Measurements from ENCODE around the gene MAGI1.

MAGI1 gene

DNA sequence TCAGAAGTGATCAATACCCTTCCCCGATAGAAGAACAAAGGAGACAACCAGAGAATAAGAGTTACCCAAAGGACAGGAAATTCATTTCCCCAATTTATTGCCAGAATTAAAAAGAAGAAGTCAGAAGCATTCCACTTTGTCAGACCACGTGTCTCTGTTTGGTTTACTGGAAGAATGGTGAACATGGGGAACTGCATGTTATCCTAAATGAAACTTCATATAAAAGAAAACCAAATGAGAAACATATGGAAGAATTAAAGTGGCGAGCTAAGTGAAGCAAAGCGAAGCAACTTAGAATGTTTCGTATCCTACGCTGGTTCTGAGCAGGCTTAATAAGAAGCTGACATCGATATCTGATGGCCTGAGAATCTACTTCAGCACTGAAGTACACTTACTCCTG is 190.7 kb downstream of the MAGI1 start:
- TF ChIP-seq, protein P1, sequence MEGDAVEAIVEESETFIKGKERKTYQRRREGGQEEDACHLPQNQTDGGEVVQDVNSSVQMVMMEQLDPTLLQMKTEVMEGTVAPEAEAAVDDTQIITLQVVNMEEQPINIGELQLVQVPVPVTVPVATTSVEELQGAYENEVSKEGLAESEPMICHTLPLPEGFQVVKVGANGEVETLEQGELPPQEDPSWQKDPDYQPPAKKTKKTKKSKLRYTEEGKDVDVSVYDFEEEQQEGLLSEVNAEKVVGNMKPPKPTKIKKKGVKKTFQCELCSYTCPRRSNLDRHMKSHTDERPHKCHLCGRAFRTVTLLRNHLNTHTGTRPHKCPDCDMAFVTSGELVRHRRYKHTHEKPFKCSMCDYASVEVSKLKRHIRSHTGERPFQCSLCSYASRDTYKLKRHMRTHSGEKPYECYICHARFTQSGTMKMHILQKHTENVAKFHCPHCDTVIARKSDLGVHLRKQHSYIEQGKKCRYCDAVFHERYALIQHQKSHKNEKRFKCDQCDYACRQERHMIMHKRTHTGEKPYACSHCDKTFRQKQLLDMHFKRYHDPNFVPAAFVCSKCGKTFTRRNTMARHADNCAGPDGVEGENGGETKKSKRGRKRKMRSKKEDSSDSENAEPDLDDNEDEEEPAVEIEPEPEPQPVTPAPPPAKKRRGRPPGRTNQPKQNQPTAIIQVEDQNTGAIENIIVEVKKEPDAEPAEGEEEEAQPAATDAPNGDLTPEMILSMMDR (IDR thresholded peaks at IDR 0.05) = no peak
- no peak overlapping the region for H3K4me3 ChIP-seq (ENCODE audit: low read depth in 1 of 2, low read length in 1 of 2)
- no peaks in the 10 kb centered on the region for H3K27me3 ChIP-seq
- no peaks in the 10 kb centered on the region for H3K9me3 ChIP-seq
- H3K36me3 ChIP-seq = no peaks in the 10 kb centered on the region
- no peaks in the 10 kb centered on the region for H3K4me1 ChIP-seq (ENCODE audit: control insufficient read depth in 1 of 2, insufficient read depth in 1 of 2, low read depth in 1 of 2, low read length in 1 of 2)
- H3K27ac ChIP-seq = no peak overlapping the region

DNA sequence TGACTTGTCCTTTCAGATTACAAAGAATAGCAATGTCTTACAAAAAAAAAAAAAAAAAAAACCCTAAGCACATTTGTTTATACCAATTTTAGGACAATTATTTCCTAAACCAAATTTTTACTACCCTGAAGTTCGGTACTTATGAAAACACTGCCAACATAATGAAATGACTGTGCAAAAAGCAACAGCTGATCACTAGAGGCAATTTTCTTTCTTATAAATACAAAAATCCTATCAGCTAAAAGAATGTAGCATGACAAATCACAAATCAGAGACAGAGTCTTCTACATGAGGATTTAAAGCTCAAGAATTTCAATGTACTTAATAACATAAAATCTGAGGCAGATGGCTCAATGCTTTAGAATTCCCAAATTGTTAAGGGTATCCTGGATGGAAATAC is 191.8 kb downstream of the MAGI1 start:
- TF ChIP-seq, protein P1 (IDR thresholded peaks at IDR 0.05) = no peak
- H3K9me3 ChIP-seq = no peaks in the 10 kb centered on the region
- no peak overlapping the region for H3K27ac ChIP-seq
- H3K27me3 ChIP-seq = no peaks in the 10 kb centered on the region
- no peaks in the 10 kb centered on the region for H3K4me1 ChIP-seq (ENCODE audit: control insufficient read depth in 1 of 2, insufficient read depth in 1 of 2, low read depth in 1 of 2, low read length in 1 of 2)
- no peaks in the 10 kb centered on the region for H3K36me3 ChIP-seq
- no peak overlapping the region for H3K4me3 ChIP-seq (ENCODE audit: low read depth in 1 of 2, low read length in 1 of 2)

DNA sequence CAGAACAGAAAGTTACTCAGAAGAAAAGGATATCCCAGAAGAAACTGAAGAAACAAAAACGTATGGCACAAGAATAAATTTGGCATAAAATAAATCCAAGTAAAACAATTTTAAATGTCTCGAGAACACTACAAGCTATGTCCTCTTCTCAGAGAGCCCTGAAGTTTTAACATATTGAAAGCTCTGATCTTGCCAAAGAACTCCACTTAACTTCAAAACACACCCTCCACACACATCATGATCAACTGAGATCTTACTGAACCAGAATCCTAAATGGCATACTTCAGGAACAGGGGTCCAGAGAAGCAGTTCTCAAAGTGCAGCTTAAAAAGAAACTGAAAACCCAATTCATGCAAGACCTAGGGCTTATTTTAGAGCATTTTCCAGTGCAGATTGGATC is 194.3 kb downstream of the MAGI1 start:
- no peaks in the 10 kb centered on the region for H3K36me3 ChIP-seq
- H3K4me3 ChIP-seq (ENCODE audit: low read depth in 1 of 2, low read length in 1 of 2) = no peak overlapping the region
- no peaks in the 10 kb centered on the region for H3K27me3 ChIP-seq
- no peaks in the 10 kb centered on the region for H3K4me1 ChIP-seq (ENCODE audit: control insufficient read depth in 1 of 2, insufficient read depth in 1 of 2, low read depth in 1 of 2, low read length in 1 of 2)
- H3K27ac ChIP-seq = no peak overlapping the region
- H3K9me3 ChIP-seq = no peaks in the 10 kb centered on the region
- TF ChIP-seq, protein P1 (IDR thresholded peaks at IDR 0.05) = no peak

DNA sequence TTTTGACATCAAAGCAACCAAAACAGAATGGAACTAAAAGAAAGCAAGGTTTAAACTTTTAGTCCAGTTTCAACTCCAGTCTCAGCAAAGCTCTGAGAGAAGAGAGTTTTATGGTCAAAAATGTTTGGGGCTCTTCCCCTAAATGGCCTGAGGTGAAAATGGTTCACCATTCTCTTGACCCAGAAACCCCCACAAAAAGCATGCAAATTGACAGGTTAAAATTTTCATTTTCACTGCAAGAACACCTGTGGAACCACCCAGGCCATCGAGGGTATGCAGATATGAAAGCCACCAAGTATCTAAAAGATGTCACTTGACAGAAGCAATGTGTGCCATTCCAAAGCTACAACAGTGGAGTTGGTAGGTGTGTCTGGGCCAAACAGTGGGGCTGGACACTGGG is 195.0 kb downstream of the MAGI1 start:
- no peaks in the 10 kb centered on the region for H3K27me3 ChIP-seq
- H3K36me3 ChIP-seq = no peaks in the 10 kb centered on the region
- no peaks in the 10 kb centered on the region for H3K9me3 ChIP-seq
- TF ChIP-seq, protein P1 (IDR thresholded peaks at IDR 0.05) = no peak
- no peaks in the 10 kb centered on the region for H3K4me1 ChIP-seq (ENCODE audit: control insufficient read depth in 1 of 2, insufficient read depth in 1 of 2, low read depth in 1 of 2, low read length in 1 of 2)
- H3K4me3 ChIP-seq (ENCODE audit: low read depth in 1 of 2, low read length in 1 of 2) = no peak overlapping the region
- H3K27ac ChIP-seq = no peak overlapping the region

DNA sequence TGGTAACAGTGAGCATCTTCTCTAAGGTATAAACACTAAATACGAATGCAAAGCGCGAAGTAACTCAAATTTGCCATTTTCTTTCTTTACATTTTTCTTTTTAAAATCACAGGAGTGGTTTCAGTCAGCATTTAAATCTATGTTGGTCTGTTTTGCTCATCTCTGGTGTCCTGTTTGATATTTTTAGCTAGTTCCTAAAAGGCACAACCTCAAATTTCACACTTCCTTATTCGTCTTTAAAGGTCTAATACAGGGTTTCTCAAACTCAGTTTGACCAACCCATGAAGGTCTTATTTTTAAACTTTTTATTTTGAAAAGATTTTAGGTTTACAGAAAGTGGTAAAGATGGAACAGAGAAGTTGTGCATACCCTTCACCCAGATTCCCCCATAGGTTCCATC is 201.1 kb downstream of the MAGI1 start:
- no peak overlapping the region for H3K27ac ChIP-seq
- H3K9me3 ChIP-seq = no peaks in the 10 kb centered on the region
- TF ChIP-seq, protein P1 (IDR thresholded peaks at IDR 0.05) = no peak
- H3K36me3 ChIP-seq = no peaks in the 10 kb centered on the region
- no peak overlapping the region for H3K4me3 ChIP-seq (ENCODE audit: low read depth in 1 of 2, low read length in 1 of 2)
- H3K4me1 ChIP-seq (ENCODE audit: control insufficient read depth in 1 of 2, insufficient read depth in 1 of 2, low read depth in 1 of 2, low read length in 1 of 2) = no peaks in the 10 kb centered on the region
- no peaks in the 10 kb centered on the region for H3K27me3 ChIP-seq

DNA sequence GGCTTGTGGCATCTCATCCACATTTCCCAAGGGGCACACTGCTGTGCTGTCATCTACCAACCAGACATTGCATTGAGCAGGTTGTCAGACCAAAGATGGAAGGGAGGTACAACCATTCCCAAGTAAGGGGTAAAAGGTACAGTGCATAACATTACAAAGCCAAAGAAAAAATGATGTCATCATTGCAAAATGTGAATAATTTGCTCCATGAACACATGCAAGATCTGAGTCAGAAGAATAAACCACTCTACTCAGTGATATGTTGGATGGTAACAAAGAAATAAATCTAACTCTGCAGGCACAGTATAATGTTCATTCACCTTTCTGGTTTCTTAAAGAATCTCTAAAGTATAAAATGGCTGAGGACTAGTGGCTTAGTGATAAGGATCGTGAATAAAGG is 202.7 kb downstream of the MAGI1 start:
- Histone ChIP-seq H3K27ac (no peak overlapping the region), H3K4me3 (ENCODE audit: low read depth in 1 of 2, low read length in 1 of 2) (no peak overlapping the region), H3K27me3 (no peaks in the 10 kb centered on the region), H3K9me3 (no peaks in the 10 kb centered on the region), H3K36me3 (no peaks in the 10 kb centered on the region), H3K4me1 (ENCODE audit: control insufficient read depth in 1 of 2, insufficient read depth in 1 of 2, low read depth in 1 of 2, low read length in 1 of 2) (no peaks in the 10 kb centered on the region)
- TF ChIP-seq, protein P1 (IDR thresholded peaks at IDR 0.05) = no peak

Data from neutrophil (primary cell).